Measurements from ENCODE around the gene IL15RA.

DNA sequence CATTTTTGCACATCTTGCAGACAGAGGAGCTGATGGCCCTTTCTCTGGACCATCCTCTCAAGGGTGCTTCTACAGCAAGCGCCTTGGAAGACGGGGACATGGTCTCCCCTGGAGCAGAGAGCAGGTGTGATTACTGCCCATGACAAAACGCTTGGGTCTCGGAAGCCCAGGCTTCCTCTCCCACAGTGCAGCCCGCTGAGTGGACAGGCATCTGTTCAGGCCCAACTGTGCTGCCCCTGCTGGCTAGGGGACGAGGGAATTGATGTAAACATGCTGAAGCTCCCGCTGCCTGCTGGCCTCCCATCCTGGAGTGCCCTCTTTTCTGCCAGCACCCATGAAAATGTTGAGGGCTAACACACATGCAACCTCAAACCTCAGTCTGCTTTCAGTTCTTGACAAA, 14.3 kb downstream of the IL15RA start:
- TF ChIP-seq, protein P1, sequence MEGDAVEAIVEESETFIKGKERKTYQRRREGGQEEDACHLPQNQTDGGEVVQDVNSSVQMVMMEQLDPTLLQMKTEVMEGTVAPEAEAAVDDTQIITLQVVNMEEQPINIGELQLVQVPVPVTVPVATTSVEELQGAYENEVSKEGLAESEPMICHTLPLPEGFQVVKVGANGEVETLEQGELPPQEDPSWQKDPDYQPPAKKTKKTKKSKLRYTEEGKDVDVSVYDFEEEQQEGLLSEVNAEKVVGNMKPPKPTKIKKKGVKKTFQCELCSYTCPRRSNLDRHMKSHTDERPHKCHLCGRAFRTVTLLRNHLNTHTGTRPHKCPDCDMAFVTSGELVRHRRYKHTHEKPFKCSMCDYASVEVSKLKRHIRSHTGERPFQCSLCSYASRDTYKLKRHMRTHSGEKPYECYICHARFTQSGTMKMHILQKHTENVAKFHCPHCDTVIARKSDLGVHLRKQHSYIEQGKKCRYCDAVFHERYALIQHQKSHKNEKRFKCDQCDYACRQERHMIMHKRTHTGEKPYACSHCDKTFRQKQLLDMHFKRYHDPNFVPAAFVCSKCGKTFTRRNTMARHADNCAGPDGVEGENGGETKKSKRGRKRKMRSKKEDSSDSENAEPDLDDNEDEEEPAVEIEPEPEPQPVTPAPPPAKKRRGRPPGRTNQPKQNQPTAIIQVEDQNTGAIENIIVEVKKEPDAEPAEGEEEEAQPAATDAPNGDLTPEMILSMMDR (IDR thresholded peaks at IDR 0.05) = no peak
- no peak for TF ChIP-seq ZFX (IDR thresholded peaks at IDR 0.05; ENCODE audit: borderline replicate concordance)
